PC-3 (cell line): Measurements from ENCODE around the gene MLN. TPM values are rescaled to one million over a fixed set of nuclear protein-coding genes. Genes with fewer than 3 reads are reported as not detected.

Experiments
- ATAC-seq: fragments of 200-7000 bp; cut with Tn5 transposase; 2 replicates; pipeline ENCODE4 v1.9.1; 2020; ENCODE audit warnings: mild to moderate bottlenecking, moderate library complexity
- BruUV-seq: library from RNA; stranded (reverse); fragments of 400-500 nt; replicated peaks from 2 replicates; lab custom pipeline; 2021; lab: Mats Ljungman, UMichigan
- CTCF ChIA-PET: fragments of 300-600 bp; sonication (Branson Sonifier 250); formaldehyde crosslinking; loops from one replicate; lab custom pipeline; 2022; ENCODE audit warnings: antibody characterized with exemption; lab: Charles Lee
- POLR2A ChIA-PET: fragments of 300-600 bp; sonication (Branson Sonifier 250); formaldehyde crosslinking; loops from one replicate; lab custom pipeline; 2022; ENCODE audit warnings: antibody characterized with exemption; ENCODE audit not compliant: unreplicated experiment; lab: Charles Lee
- DNase-seq: peaks from one replicate; pipeline ENCODE4 v3.0.0-alpha.2; 2015
- H2AFZ ChIP-seq: fragments of 300-600 bp; sonication (generic); 2 replicates; pipeline ENCODE4 v1.6.0; 2016; ENCODE audit warnings: antibody characterized with exemption, low read length
- H3F3A ChIP-seq: fragments of 300-600 bp; sonication (generic); one replicate; pipeline ENCODE4 v1.6.0; 2017; ENCODE audit warnings: antibody characterized with exemption, low read length, control low read depth, mild to moderate bottlenecking; ENCODE audit not compliant: unreplicated experiment
- H3K27ac ChIP-seq: fragments of 300-600 bp; sonication (generic); 2 replicates; pipeline ENCODE4 v1.5.1; 2016; ENCODE audit warnings: mild to moderate bottlenecking, low read length
- H3K27me3 ChIP-seq: fragments of 300-600 bp; sonication (generic); 2 replicates; pipeline ENCODE4 v1.6.1; 2016; ENCODE audit warnings: low read length, mixed read lengths
- H3K36me3 ChIP-seq: fragments of 300-600 bp; sonication (generic); 2 replicates; pipeline ENCODE4 v1.6.1; 2016; ENCODE audit warnings: low read depth, mixed run types, low read length, mixed read lengths
- H3K4me1 ChIP-seq: fragments of 300-600 bp; sonication (generic); 2 replicates; pipeline ENCODE4 v1.5.1; 2016; ENCODE audit warnings: low read length; ENCODE audit not compliant: insufficient read depth
- H3K4me2 ChIP-seq: fragments of 300-600 bp; sonication (generic); 2 replicates; pipeline ENCODE4 v1.6.0; 2016; ENCODE audit warnings: low read length
- H3K4me3 ChIP-seq: fragments of 300-600 bp; sonication (generic); 2 replicates; pipeline ENCODE4 v1.5.1; 2016; ENCODE audit warnings: mild to moderate bottlenecking, low read length, mixed read lengths
- H3K79me2 ChIP-seq: fragments of 300-600 bp; sonication (generic); 2 replicates; pipeline ENCODE4 v1.6.1; 2017; ENCODE audit warnings: low read length, mixed read lengths
- H3K9ac ChIP-seq: fragments of 300-600 bp; sonication (generic); 2 replicates; pipeline ENCODE4 v1.6.0; 2016; ENCODE audit warnings: mild to moderate bottlenecking, low read length
- H3K9me2 ChIP-seq: fragments of 300-600 bp; sonication (generic); replicated peaks from 2 replicates; pipeline ENCODE4 v1.6.1; 2016; ENCODE audit warnings: mixed run types, low read length, mixed read lengths
- H3K9me3 ChIP-seq: fragments of 300-600 bp; sonication (generic); 2 replicates; pipeline ENCODE4 v1.6.1; 2016; ENCODE audit warnings: low read length, mixed read lengths
- H4K20me1 ChIP-seq: fragments of 300-600 bp; sonication (generic); 2 replicates; pipeline ENCODE4 v1.6.1; 2016; ENCODE audit warnings: low read length, mixed read lengths
- EZH2 ChIP-seq: fragments of 300-600 bp; sonication (generic); IDR thresholded peaks from one replicate; pipeline ENCODE4 v1.6.1; 2017; ENCODE audit warnings: antibody characterized with exemption, mild to moderate bottlenecking, low read length; ENCODE audit not compliant: unreplicated experiment
- EZH2phosphoT487 ChIP-seq: fragments of 300-600 bp; sonication (generic); IDR thresholded peaks from 2 replicates; pipeline ENCODE4 v1.6.1; 2018; ENCODE audit warnings: mild to moderate bottlenecking, antibody characterized with exemption, low read length, borderline replicate concordance
- intact Hi-C: fragments of 100-400 bp; cut with micrococcal nuclease; formaldehyde crosslinking; loops from 2 replicates; pipeline ENCODE4 v1.9.0; 2023
- total RNA-seq: library from RNA; depleted of rRNA; stranded (reverse); fragments of >200 nt; gene quantifications from 2 replicates; pipeline ENCODE4 v1.2.3, GENCODE V29; 2014
- TF ChIP-seq, protein P1 (sequence below): fragments of 300-600 bp; sonication (generic); conservative IDR thresholded peaks from 2 replicates; pipeline ENCODE4 v1.5.1; 2017; ENCODE audit warnings: antibody characterized with exemption, low read depth, mild to moderate bottlenecking, low read length

Gene MLN
- total RNA-seq, 1 experiment from 2014 or later, result not detected

DNA sequence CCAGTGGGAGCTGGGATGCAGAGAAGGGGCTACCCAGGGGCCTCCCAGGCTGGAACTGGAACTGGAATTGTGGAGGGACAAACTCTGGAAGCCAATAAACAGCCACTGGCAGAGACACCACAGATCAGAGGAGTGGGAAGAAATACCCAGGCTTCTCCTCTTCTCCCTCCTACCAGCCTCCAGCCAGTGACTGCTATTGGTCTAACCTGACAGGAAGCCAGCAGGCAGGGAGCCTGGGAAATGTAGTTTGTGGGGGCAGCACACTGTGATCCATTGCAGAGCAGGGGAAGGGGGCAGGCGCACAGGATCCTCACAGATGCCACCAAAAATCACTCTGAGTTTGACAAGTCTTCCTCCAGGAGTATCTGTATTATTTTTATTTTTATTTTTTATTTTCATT lies 12.1 kb upstream of the MLN start:
- Histone ChIP-seq H3K9ac (no peak overlapping the region), H3K4me2 (no peak overlapping the region), H3K9me3 (no peaks in the 10 kb centered on the region), H3K9me2 (no peaks in the 10 kb centered on the region), H3K4me1 (no peaks in the 10 kb centered on the region), H3K27me3 (peaks cover 47% of the 10 kb centered on the region), H3K79me2 (no peaks in the 10 kb centered on the region), H2AFZ (no peak overlapping the region), H4K20me1 (no peaks in the 10 kb centered on the region), H3K4me3 (no peak overlapping the region), H3K27ac (no peak overlapping the region), H3K36me3 (no peaks in the 10 kb centered on the region), H3F3A (no peaks in the 10 kb centered on the region)
- POLR2A ChIA-PET, result no interaction called here
- ATAC-seq, result peak; percentile 63
- no peak for TF ChIP-seq EZH2
- TF ChIP-seq, protein P1, sequence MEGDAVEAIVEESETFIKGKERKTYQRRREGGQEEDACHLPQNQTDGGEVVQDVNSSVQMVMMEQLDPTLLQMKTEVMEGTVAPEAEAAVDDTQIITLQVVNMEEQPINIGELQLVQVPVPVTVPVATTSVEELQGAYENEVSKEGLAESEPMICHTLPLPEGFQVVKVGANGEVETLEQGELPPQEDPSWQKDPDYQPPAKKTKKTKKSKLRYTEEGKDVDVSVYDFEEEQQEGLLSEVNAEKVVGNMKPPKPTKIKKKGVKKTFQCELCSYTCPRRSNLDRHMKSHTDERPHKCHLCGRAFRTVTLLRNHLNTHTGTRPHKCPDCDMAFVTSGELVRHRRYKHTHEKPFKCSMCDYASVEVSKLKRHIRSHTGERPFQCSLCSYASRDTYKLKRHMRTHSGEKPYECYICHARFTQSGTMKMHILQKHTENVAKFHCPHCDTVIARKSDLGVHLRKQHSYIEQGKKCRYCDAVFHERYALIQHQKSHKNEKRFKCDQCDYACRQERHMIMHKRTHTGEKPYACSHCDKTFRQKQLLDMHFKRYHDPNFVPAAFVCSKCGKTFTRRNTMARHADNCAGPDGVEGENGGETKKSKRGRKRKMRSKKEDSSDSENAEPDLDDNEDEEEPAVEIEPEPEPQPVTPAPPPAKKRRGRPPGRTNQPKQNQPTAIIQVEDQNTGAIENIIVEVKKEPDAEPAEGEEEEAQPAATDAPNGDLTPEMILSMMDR, result no peak
- TF ChIP-seq EZH2phosphoT487, result no peak
- intact Hi-C loops, result no loop called here
- CTCF ChIA-PET, result no interaction called here
- peak; percentile 36 for DNase-seq
- no TSS peak for BruUV-seq

DNA sequence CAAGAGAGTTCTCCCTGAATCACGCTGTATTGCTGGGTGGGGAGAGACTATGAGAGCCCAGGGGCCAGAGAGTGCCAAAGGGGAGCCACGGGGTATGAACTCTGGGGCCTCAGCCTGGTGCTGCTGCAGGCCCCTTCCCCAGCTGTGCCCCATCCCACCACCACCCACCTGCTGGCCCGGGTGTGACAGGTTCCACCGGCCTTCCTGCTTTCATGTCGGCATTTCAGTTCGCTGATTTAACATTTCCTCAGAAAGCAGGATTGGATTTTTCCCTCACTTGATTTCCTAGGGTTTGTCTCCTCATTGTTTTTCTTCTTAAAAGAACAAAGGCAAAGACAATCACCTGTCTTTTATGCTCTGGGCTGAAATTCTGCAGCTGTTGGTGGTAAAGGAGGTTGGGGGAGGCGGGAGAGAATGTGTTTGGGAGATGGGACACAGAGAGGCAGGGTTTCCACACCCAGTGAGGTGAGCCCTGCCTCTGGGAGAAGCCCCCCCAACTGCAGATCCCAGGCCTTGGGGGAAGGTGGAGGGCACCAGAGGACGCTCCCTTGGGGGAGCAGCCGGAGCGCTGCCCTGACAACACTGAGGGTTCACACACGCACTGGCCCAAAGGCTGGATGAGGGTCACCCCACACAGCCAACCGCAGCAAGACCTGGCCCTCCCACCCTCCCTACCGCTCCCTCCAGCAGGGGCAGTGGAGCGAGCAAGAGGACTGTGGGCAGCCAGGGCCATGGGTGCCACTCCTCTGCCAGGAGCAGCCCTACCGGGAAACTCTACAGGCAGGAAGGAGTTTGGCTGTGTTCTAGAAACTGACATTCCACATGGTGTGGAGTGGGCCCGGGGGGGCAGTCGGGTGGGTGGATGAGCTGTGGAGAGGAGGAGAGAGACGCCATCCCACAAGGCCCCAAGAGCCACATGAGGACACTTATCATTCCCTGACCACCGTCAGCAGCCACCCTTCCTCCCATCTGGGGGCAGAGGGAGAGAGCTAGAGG lies 10.5 kb upstream of the MLN start:
- no peaks in the 10 kb centered on the region for H3K9me3 ChIP-seq
- intact Hi-C loops, result no loop called here
- POLR2A ChIA-PET, result no interaction called here
- ATAC-seq (no peak), DNase-seq (no peak)
- no peak overlapping the region for H3K4me2 ChIP-seq
- no peaks in the 10 kb centered on the region for H3K79me2 ChIP-seq
- CTCF ChIA-PET, result no interaction called here
- BruUV-seq, result no TSS peak
- H3K9me2 ChIP-seq, result no peaks in the 10 kb centered on the region
- no peaks in the 10 kb centered on the region for H3K4me1 ChIP-seq
- H2AFZ ChIP-seq, result no peak overlapping the region
- H3K27ac ChIP-seq, result no peak overlapping the region
- no peaks in the 10 kb centered on the region for H3K36me3 ChIP-seq
- H3F3A ChIP-seq, result no peaks in the 10 kb centered on the region
- TF ChIP-seq EZH2phosphoT487 (no peak), EZH2 (no peak)
- TF ChIP-seq, protein P1, result no peak
- no peak overlapping the region for H3K4me3 ChIP-seq
- H4K20me1 ChIP-seq, result no peaks in the 10 kb centered on the region
- no peak overlapping the region for H3K9ac ChIP-seq
- H3K27me3 ChIP-seq, result peaks cover 53% of the 10 kb centered on the region
